ENCODE data around the gene COX4I1. TPM values are rescaled to one million over a fixed set of nuclear protein-coding genes. Genes with fewer than 3 reads are reported as not detected.

The COX4I1 gene
- total and polyA plus RNA-seq, 3 donors from 2014 or later = 263 to 467 (median 334) TPM

- no peak for TF ChIP-seq POLR2A (IDR thresholded peaks at IDR 0.05)
- no peak for TF ChIP-seq CTCF (IDR thresholded peaks at IDR 0.05)
- Histone ChIP-seq H3K27me3 (no peaks in the 10 kb centered on the region), H3K4me3 (no peak overlapping the region), H3K36me3 (ENCODE audit: low read depth, missing control alignments) (no peaks in the 10 kb centered on the region), H3K4me1 (no peaks in the 10 kb centered on the region), H3K9me3 (no peaks in the 10 kb centered on the region), H3K27ac (no peak overlapping the region)
- DNase-seq = no peak
- WGBS, 2 donors = 54 to 60% methylated on average over 9 of the region's 9 CpGs
- intact Hi-C loops (cut with DNase I; ENCODE audit: low total_unique reads) = no loop called here
Observed at GRCh38 chr16:85848986-85849385, 49.5 kb downstream of the COX4I1 start.

- no peak overlapping the region for H3K4me3 ChIP-seq
- WGBS, 2 donors = 92 to 95% methylated on average over 8 of the region's 8 CpGs
- H3K9me3 ChIP-seq = no peaks in the 10 kb centered on the region
- no peak for DNase-seq
- H3K27me3 ChIP-seq = no peaks in the 10 kb centered on the region
- intact Hi-C loops (cut with DNase I; ENCODE audit: low total_unique reads) = no loop called here
- TF ChIP-seq POLR2A (IDR thresholded peaks at IDR 0.05) (no peak), CTCF (IDR thresholded peaks at IDR 0.05) (no peak)
- H3K27ac ChIP-seq = no peak overlapping the region
- H3K36me3 ChIP-seq (ENCODE audit: low read depth, missing control alignments) = no peaks in the 10 kb centered on the region
- no peaks in the 10 kb centered on the region for H3K4me1 ChIP-seq
Observed at GRCh38 chr16:85849388-85849787, 49.9 kb downstream of the COX4I1 start.

GRCh38 chr16:85850344-85850880 is 50.9 kb downstream of the COX4I1 start:
- intact Hi-C loops (cut with DNase I; ENCODE audit: low total_unique reads) = no loop called here
- Histone ChIP-seq H3K36me3 (ENCODE audit: low read depth, missing control alignments) (no peaks in the 10 kb centered on the region), H3K27me3 (no peaks in the 10 kb centered on the region), H3K4me1 (no peaks in the 10 kb centered on the region), H3K4me3 (no peak overlapping the region), H3K27ac (no peak overlapping the region), H3K9me3 (no peaks in the 10 kb centered on the region)
- TF ChIP-seq CTCF (IDR thresholded peaks at IDR 0.05) (no peak), POLR2A (IDR thresholded peaks at IDR 0.05) (no peak)
- WGBS, 2 donors = 81 to 85% methylated on average over 5 of the region's 5 CpGs
- no peak for DNase-seq

GRCh38 chr16:85851034-85851785 is 51.7 kb downstream of the COX4I1 start:
- WGBS, 2 donors = 76 to 84% methylated on average over 15 of the region's 15 CpGs

More at GRCh38 chr16:85851034-85851785, 51.7 kb downstream of the COX4I1 start:
- no peaks in the 10 kb centered on the region for H3K27me3 ChIP-seq
- no peaks in the 10 kb centered on the region for H3K4me1 ChIP-seq
- no peaks in the 10 kb centered on the region for H3K36me3 ChIP-seq (ENCODE audit: low read depth, missing control alignments)
- DNase-seq = no peak
- no peak overlapping the region for H3K27ac ChIP-seq
- TF ChIP-seq CTCF (IDR thresholded peaks at IDR 0.05) (no peak), POLR2A (IDR thresholded peaks at IDR 0.05) (no peak)
- intact Hi-C loops (cut with DNase I; ENCODE audit: low total_unique reads) = no loop called here
- no peak overlapping the region for H3K4me3 ChIP-seq
- H3K9me3 ChIP-seq = no peaks in the 10 kb centered on the region
